HepG2 (cell line): ENCODE results near the gene TCTA. TPM values are rescaled to one million over a fixed set of nuclear protein-coding genes. Genes with fewer than 3 reads are reported as not detected.

ENCODE experiments used
- ATM ChIP-seq: fragments of 450-650 bp; IDR thresholded peaks from 2 replicates; pipeline ENCODE4 v1.7.1; 2017; ENCODE audit warnings: mild to moderate bottlenecking, borderline replicate concordance
- CCDC6 ChIP-seq: sonication (generic); formaldehyde crosslinking; IDR thresholded peaks from 2 replicates; pipeline ENCODE4 v1.8.1; 2022; ENCODE audit warnings: mild to moderate bottlenecking, missing genetic modification reagents, moderate library complexity
- FOXC1 ChIP-seq: sonication (generic); formaldehyde crosslinking; IDR thresholded peaks from 2 replicates; pipeline ENCODE4 v1.8.0; 2022; ENCODE audit warnings: mild to moderate bottlenecking, missing genetic modification reagents, borderline replicate concordance
- GLI4 ChIP-seq: sonication (generic); formaldehyde crosslinking; IDR thresholded peaks from 2 replicates; pipeline ENCODE4 v1.5.1; 2020; ENCODE audit warnings: missing genetic modification reagents, mild to moderate bottlenecking, moderate library complexity, borderline replicate concordance
- KAT8 ChIP-seq: IDR thresholded peaks from 2 replicates; pipeline ENCODE4 v1.6.1; 2016; ENCODE audit warnings: missing genetic modification reagents, missing compliant biosample characterization
- KDM4B ChIP-seq: sonication (generic); formaldehyde crosslinking; IDR thresholded peaks from 2 replicates; pipeline ENCODE4 v1.4.0; 2020; ENCODE audit warnings: missing genetic modification reagents
- MIXL1 ChIP-seq: IDR thresholded peaks from 2 replicates; pipeline ENCODE4 v1.6.1; 2016
- MTERF4 ChIP-seq: sonication (generic); formaldehyde crosslinking; IDR thresholded peaks from 2 replicates; pipeline ENCODE4 v1.8.0; 2023; ENCODE audit warnings: mild to moderate bottlenecking, missing genetic modification reagents
- NFKBIZ ChIP-seq: IDR thresholded peaks from 2 replicates; pipeline ENCODE4 v1.6.1; 2018; ENCODE audit warnings: missing genetic modification reagents, missing compliant biosample characterization
- NFYC ChIP-seq: IDR thresholded peaks from 2 replicates; pipeline ENCODE4 v1.6.1; 2016; ENCODE audit warnings: missing genetic modification reagents, missing compliant biosample characterization
- PRMT3 ChIP-seq: sonication (generic); formaldehyde crosslinking; IDR thresholded peaks from 2 replicates; pipeline ENCODE4 v1.8.1; 2022; ENCODE audit warnings: low read depth, mild to moderate bottlenecking, moderate library complexity, missing genetic modification reagents, borderline replicate concordance
- REL ChIP-seq: sonication (generic); formaldehyde crosslinking; conservative IDR thresholded peaks from 2 replicates; pipeline ENCODE4 v1.8.0; 2022; ENCODE audit warnings: mild to moderate bottlenecking, missing genetic modification reagents, moderate library complexity
- ZBTB46 ChIP-seq: sonication (generic); formaldehyde crosslinking; IDR thresholded peaks from 2 replicates; pipeline ENCODE4 v1.4.0; 2020; ENCODE audit warnings: mild to moderate bottlenecking, missing genetic modification reagents, borderline replicate concordance
- ZKSCAN8 ChIP-seq: IDR thresholded peaks from 2 replicates; pipeline ENCODE4 v1.6.1; 2016; ENCODE audit warnings: borderline replicate concordance, missing genetic modification reagents, missing compliant biosample characterization
- ZNF276 ChIP-seq: sonication (generic); formaldehyde crosslinking; IDR thresholded peaks from 2 replicates; pipeline ENCODE4 v1.4.0; 2020; ENCODE audit warnings: mild to moderate bottlenecking, low read depth, missing genetic modification reagents
- ZNF382 ChIP-seq: sonication (generic); formaldehyde crosslinking; IDR thresholded peaks from 2 replicates; pipeline ENCODE4 v1.5.0; 2020; ENCODE audit warnings: missing genetic modification reagents, mild to moderate bottlenecking, borderline replicate concordance
- ZNF607 ChIP-seq: sonication (generic); formaldehyde crosslinking; IDR thresholded peaks from 2 replicates; pipeline ENCODE4 v1.5.1; 2020; ENCODE audit warnings: missing genetic modification reagents, mild to moderate bottlenecking, borderline replicate concordance
- ZNF710 ChIP-seq: sonication (generic); formaldehyde crosslinking; IDR thresholded peaks from 2 replicates; pipeline ENCODE4 v1.5.0; 2020; ENCODE audit warnings: mild to moderate bottlenecking, missing genetic modification reagents, borderline replicate concordance
- ZNF788 ChIP-seq: sonication (generic); formaldehyde crosslinking; IDR thresholded peaks from 2 replicates; pipeline ENCODE4 v1.5.0; 2020; ENCODE audit warnings: mild to moderate bottlenecking, missing genetic modification reagents, borderline replicate concordance
- polyA plus RNA-seq, 8 experiments: library from polyadenylated mRNA; depleted of rRNA in 3 of 8; stranded (reverse) in 7 of 8; unstranded in 1 of 8; fragments of >200 nt; fragmentation: Illumina TruSeq in 4 of 8; extraction: Trizol in 4 of 8; gene quantifications; 2 replicates each; pipeline versions ENCODE4 v1.2.1 to v1.2.3, GENCODE V29; 2011 to 2016; ENCODE audit warnings: low read depth in 4 of 8, missing spikeins in 1 of 8, mixed read lengths in 1 of 8; ENCODE audit not compliant: insufficient read depth in 1 of 8
- total RNA-seq, 5 experiments: library from RNA; depleted of rRNA; stranded (reverse); fragments of >200 nt; fragmentation: Illumina TruSeq; extraction: Trizol; gene quantifications; 2 replicates each; pipeline ENCODE4 v1.2.3, GENCODE V29; 2016; ENCODE audit warnings: low read depth in 1 of 5

Gene TCTA
- total and polyA plus RNA-seq, 2 of the 13 experiments (the other 11 are each of a cell fraction or from before 2014, with no cell fraction given), result 8.3 to 13.2 TPM

GRCh38 chr3:49465270-49466034 is 53.2 kb downstream of the TCTA start (continued):
- no peak for TF ChIP-seq ZNF276 (CRISPR knock-in tag)
- no peak for TF ChIP-seq ZNF382
- TF ChIP-seq ATM, result no peak
- no peak for TF ChIP-seq PRMT3
- TF ChIP-seq KAT8 (CRISPR knock-in tag), result 0 out of 2 replicates have a peak, but pooled peaks have one; percentile 31
- TF ChIP-seq KDM4B (CRISPR knock-in tag), result no peak
- no peak; the same call in 1 of the 2 replicates for TF ChIP-seq MTERF4
- no peak for TF ChIP-seq REL (CRISPR knock-in tag)
- no peak for TF ChIP-seq MIXL1
- no peak for TF ChIP-seq NFYC
- 0 out of 2 replicates have a peak, but pooled peaks have one; percentile 28 for TF ChIP-seq CCDC6 (CRISPR knock-in tag)
- no peak for TF ChIP-seq ZBTB46 (CRISPR knock-in tag)
- TF ChIP-seq FOXC1 (CRISPR knock-in tag), result no peak
- TF ChIP-seq ZNF788 (CRISPR knock-in tag), result no peak
- TF ChIP-seq ZNF710 (CRISPR knock-in tag), result no peak
- no peak for TF ChIP-seq NFKBIZ (CRISPR knock-in tag)
- 0 out of 2 replicates have a peak, but pooled peaks have one; percentile 36 for TF ChIP-seq GLI4
- no peak for TF ChIP-seq ZNF607 (CRISPR knock-in tag)
- TF ChIP-seq ZKSCAN8 (CRISPR knock-in tag), result no peak
